SK-N-MC (cell line): Measurements from ENCODE around the gene ARRDC2.

Source experiments
- EZH2 ChIP-seq: fragments of 200-600 bp; sonication (generic); IDR thresholded peaks from one replicate; pipeline ENCODE4 v1.6.1; 2017; ENCODE audit warnings: antibody characterized with exemption
- POLR2AphosphoS5 ChIP-seq: IDR thresholded peaks from 2 replicates; pipeline ENCODE4 v1.6.1; 2012; ENCODE audit warnings: mild to moderate bottlenecking, low read depth, low read length, borderline replicate concordance

- TF ChIP-seq EZH2, result no peak
- TF ChIP-seq POLR2AphosphoS5, result no peak
These were observed 14.7 kb upstream of the ARRDC2 start for GRCh38 chr19:17993076-17993813.
